ENCODE data around the gene RNF224.
A peak's percentile ranks its signal among the peaks of the same experiment; 100 is the strongest.
"Not testable (repeated sequence)": the region's sequence is repeated elsewhere in the genome, so short reads cannot be mapped to it uniquely, and the experiment has no call there.

RNF224 gene

DNA sequence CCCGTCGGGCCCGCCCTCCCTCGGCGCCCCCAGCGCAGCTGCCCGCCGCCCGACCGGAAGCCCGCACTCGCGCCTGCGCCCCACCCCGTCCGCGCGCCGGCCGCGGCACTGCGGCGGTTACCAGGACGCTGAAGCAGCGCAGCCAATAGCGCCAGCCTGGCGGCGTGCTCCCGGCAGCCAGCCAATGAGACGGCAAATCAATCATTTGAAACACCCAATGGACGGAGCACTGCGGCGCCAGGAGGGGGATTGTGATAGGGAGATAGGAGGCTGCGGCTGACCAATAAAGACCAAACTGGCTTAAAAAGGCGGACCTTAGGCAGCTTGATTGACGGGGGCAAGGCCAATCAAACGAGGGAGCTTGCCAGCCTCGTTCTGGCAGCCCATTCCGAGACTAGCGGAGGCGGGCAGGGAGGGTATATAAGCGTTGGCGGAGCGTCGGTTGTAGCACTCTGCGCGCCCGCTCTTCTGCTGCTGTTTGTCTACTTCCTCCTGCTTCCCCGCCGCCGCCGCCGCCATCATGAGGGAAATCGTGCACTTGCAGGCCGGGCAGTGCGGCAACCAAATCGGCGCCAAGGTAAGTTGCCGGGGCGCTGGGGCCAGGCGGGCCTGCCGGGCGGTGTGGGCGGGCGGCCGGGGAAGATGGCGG is 13.7 kb downstream of the RNF224 start, which contains the start of gene TUBB4B:
TUBB4B (plus strand) TSS at position 447 of the 649 bp plus-strand sequence; CDS start at position 521, 74 bp downstream.
- peak; percentile 100 for DNase-seq (ENCODE audit: low spot score)

DNA sequence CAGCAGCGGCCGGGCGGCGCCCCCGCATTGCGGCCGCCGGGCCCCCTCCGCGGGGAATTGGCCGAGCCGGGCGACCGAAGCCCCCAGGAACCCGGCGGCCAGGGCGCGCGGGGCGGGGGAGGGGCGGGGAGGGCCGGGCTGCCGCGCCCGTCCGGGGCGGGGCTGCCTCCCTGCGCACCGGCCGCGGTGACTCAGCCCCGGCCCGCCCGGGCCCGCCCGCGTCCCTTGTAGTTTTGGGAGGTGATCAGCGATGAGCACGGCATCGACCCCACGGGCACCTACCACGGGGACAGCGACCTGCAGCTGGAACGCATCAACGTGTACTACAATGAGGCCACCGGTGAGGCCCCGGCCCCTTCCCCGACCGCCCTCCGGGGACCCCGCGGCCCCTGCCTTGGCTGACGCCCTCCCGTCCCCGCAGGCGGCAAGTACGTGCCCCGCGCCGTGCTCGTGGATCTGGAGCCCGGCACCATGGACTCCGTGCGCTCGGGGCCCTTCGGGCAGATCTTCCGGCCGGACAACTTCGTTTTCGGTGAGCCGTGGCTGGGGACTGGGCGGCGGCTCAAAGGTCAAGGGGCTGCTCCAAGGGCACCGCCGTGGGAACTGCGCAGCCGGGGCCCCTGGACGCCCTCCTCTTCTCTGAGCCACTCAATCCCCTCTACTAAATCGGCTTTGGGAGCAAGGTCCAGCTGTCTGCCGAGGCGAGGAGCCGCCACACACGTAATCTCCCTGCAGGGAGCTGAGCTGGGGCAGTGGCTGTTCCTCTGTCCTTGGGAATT is 14.4 kb downstream of the RNF224 start:
- DNase-seq (ENCODE audit: low spot score), result peak; percentile 71

DNA sequence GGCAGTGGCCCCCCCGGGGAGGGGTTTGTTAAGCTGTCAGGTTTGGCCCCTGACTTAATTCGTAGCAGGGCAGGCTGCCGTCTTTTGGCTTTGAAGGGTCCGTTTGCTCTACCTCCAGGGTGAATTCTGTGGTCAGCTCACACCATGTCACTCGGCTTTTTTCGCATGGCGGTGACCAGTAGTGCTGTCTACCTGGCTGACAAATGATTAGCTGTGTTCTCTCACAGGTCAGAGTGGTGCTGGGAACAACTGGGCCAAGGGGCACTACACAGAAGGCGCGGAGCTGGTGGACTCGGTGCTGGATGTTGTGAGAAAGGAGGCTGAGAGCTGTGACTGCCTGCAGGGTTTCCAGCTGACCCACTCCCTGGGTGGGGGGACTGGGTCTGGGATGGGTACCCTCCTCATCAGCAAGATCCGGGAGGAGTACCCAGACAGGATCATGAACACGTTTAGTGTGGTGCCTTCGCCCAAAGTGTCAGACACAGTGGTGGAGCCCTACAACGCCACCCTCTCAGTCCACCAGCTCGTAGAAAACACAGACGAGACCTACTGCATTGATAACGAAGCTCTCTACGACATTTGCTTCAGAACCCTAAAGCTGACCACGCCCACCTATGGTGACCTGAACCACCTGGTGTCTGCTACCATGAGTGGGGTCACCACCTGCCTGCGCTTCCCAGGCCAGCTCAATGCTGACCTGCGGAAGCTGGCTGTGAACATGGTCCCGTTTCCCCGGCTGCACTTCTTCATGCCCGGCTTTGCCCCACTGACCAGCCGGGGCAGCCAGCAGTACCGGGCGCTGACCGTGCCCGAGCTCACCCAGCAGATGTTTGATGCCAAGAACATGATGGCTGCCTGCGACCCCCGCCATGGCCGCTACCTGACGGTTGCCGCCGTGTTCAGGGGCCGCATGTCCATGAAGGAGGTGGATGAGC is 15.2 kb downstream of the RNF224 start:
- no peak for DNase-seq (ENCODE audit: low spot score)

DNA sequence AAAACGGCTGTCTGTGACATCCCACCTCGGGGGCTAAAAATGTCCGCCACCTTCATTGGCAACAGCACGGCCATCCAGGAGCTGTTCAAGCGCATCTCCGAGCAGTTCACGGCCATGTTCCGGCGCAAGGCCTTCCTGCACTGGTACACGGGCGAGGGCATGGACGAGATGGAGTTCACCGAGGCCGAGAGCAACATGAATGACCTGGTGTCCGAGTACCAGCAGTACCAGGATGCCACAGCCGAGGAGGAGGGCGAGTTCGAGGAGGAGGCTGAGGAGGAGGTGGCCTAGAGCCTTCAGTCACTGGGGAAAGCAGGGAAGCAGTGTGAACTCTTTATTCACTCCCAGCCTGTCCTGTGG is 15.9 kb downstream of the RNF224 start:
- DNase-seq (ENCODE audit: low spot score), result not testable (repeated sequence)

DNA sequence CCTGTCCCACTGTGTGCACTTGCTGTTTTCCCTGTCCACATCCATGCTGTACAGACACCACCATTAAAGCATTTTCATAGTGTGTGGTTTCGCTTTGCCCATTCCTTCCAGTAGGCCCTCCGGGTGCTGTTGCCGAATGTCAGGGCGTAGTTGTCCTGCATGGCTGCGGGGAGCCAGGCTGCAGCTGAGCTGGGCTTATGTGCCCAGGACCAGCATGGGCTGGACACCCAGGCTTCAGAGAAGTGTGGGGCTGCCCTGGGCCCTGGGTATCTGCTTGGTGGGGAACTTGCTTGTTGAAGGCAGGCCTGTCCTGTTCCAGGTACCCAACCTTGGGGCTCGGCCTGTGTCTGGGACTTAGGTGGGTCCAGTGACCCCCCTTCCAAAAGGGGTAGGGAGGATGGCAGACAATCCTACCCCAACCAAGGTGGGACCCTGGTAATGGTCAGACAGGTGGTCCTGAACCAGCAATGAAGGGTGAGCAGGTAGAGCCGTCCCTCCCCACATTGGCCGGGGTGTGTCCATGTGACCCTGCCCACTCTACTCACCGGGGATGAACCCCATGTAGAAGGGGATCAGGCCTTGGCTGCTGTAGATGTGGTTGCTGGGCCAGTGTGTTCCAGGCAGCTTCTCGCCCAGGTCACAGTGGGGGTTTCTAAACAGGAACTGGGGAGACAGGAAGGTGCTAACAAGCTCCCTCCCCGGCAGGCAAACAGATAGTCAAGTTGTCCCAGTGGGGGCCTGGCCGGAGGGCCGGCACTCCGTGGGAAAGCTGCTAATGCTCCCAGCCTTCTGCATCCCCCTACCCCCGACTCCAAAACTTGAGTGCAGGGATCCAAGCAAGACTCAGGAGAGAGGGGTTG is 16.6 kb downstream of the RNF224 start:
- peak; percentile 49 for DNase-seq (ENCODE audit: low spot score)

DNA sequence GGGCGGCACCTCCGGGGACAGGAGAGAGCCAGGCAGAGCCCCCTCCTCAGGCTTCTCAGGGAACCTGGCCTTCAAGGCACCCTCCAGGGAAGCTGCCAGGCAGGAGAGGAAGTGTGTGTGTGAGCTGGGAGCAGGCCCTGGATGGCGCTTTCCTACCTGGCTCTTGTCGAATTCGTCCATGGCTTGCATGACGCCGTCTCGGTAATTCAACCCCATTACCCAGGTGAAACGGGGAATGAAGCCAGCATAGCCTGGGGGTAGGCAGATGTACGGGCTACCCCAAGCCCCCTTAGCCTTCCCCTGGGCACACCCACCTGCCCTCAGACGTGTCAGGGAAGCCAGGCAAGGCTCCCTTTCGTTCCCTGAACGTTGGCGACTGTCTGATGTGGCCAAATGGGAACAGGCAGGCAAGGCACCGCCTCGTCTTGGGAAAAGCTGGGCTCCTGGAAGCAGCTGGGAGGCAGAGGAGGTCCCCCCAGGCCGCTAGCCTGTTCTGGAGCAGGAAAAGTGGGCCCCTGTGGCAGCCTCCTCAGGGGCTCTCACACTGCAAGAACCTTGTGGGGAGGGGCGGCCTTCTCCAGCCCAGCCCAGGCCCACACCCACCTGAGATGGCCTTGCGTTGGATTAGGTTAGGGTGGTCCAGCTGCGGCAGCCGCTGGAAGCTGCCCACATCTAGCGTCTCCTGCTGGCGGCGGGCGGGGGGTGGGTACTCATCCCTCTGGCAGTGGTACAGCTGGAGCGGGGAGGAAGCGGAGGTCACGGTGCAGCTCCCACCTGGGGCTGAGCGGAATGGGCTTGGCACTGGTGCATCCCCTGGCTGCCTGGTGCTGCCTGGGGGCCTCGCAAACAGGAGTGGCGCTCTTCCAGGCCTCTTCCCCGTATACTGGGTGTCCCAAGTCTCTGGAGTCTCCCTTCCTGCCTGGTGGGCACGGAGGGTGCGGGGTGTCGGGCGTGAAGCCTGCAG is 17.5 kb downstream of the RNF224 start:
- peak; percentile 37 for DNase-seq (ENCODE audit: low spot score)

DNA sequence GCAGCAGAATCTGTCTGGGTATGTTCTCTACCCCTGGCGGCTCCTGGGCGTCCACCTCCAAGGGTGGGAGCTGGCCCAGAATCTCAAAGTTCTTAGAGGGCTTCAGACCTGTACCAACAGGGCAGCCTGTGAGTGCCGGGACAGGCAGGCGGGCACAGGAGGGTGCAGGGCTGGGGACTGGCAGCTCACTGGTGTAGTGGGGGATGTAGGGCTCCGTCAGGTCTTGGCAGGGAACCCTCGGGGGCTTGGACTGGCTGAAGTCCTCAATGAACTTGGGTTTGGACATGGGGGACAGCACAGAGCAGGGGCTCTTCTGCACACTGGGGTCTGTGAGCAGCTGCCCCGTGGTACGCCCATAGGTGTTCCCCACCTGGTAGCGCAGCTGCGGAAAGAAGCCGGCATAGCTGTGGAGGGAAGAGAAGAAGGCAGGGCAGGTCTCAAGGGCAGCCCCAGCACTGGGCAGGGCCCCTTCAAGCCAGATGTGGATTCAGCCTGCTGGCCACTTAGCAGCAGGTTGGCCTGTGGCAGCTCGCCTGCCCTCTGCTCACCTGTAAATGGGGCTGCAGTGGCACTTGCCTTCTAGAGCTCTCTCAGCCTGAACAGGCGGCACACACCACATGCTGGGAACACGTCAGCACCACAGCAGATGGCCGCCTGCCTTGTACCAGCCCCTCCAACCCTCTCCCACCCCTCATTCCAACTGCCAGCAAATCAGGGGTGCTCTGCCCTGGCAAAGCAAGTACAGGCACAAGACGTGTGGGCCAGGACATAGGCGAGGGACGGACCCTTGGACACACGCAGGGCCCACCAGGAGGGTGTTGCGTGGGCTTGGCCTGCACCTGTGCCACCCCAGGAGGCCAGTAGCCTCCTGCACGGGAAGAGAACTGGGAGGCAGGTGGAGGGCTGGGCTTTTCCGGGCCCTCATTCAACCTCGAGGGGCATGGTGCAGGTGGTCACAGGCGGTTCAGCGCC is 18.4 kb downstream of the RNF224 start:
- DNase-seq (ENCODE audit: low spot score), result no peak

DNA sequence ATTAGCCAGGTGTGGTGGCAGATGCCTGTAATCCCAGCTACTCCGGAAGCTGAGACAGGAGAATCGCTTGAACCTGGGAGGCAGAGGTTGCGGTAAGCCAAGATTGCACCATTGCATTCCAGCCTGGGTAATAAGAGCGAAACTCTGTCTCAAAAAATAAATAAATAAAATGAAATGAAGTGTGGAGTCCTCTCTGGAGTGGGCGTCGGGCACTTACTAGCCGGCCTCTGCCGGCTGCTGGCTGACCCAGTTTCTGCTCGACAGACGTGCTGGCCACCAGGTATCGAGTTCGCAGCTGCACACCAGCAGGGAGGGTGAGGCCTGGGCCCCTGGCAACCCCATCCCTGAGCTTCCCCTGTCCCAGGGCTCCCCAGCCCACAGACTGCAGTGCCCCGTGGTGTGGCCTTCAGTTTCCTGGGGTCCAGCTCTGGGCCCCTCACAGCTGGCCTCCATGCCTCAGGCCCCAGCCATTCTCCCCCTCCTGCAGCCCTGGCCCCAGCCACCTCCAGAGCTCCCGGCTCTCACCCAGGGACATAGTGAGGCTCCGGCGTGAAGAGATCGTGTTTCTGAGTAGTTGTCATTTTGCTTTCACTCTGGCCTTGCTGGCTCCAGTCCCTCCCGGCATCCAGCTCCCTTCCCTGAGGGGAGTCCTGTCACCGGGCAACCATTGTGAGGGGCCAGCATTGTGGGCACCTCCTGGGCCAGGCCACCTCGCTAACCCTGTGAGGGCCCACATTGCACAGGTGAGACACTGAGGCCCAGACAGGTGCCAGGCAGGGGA is 20.0 kb downstream of the RNF224 start:
- DNase-seq (ENCODE audit: low spot score), result peak; percentile 64

DNA sequence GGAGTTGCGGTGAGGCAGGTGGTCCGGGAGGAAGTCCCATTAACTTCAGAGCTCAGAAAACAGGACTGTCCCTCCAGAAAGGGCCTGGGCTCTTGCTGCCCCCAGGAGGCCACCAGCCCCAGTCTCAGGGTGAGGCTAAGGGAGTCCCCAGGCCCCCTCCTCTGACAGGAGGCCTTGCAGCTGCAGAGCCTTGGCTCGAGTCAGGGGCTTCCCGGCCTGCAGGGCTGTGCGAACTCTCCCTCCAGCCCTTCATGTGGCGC is 20.5 kb downstream of the RNF224 start:
- no peak for DNase-seq (ENCODE audit: low spot score)

DNA sequence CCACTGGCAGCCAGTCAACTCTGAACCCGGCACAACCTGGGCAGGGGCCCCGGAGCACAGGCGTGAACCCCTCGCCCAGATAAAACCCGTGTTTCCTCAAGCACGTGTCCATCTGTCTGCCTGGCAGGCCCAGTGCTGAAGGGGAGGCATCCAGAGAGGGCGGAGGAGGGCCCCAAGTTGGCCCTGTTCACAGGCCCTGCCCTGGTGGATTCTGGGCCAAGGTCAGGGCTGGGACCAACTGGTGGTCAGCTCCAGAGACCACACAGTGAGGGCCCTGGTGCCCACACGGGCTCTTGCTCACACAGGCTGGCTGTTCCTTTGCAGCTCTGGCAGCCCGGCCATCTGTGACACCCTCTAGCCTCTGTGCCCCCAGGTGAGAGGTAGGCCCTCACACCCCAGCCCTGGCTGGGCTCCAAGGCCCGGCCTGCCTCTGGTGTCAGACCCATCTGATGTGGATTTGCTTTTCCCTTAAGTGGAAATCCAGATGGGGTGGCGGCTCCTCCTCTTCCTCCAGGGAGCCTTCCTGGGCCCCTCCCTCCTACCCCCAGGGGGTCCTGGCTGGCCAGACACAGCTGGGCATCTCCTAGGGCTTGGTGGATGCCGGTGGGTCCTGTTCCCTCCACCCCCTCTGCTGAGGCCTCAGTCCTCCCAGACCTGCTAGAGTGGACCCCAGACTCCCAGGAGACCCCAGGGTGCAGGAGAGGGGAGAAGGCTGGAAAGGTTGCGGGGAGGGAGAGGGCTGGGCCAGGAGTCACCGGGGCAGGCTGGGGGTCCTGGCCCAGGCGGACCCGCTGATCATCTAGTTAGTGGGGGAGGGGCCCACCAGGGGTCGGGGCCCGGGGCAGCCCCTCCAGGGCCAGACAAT is 23.3 kb downstream of the RNF224 start:
- no peak for DNase-seq (ENCODE audit: low spot score)

DNA sequence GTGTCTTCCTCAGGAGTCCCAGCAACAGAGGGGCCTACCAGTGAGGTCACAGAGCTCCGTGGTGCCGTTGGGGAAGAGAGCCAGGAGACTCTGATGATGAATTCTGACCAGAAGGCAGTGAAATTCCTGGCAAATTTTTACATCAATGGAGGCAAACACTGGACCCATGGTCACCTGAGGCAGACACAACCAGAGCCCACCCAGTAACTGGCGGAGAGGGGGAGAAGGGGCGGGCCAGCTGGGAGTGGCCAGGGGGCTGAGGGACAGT is 23.8 kb downstream of the RNF224 start, which contains the start of gene STPG3:
STPG3 (plus strand) TSS at position 93 of the 268 bp plus-strand sequence; CDS start at position 94, 1 bp downstream.
- DNase-seq (ENCODE audit: low spot score), result no peak

DNA sequence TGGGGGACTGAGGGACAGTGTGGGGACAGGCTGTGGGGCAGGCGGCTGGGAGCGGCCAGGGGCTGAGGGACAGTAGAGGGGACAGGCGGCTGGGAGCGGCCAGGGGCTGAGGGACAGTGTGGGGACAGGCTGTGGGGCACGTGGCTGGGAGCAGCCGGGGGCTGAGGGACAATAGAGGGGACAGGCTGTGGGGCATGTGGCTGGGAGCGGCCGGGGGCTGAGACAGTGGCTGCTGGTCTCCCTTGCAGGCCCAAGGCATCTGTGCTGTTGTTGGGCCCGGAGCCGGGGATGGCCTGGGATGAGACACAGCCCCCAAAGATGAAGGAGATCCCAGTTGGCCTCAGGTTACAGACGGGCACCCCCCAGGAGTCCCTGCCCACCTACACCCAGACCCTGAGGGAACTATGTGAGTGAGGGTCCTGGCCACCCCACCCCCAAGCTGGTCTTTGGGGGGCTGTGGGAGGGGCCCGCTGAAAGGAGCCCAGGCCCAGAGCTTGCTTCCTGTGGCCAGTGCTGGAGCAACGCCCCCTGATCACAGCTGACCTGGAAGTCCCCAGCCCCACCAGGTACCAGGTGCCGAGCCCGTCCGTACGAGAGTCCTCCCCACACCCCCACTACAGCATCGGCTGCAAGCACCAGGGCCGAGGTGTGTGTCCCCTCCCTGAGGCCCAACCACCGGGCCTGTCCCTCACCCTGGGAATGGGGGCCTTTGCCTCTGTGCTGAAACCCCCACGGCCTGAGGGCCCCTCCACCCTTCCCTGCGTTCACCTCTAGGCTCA is 24.4 kb downstream of the RNF224 start:
- no peak for DNase-seq (ENCODE audit: low spot score)

DNA sequence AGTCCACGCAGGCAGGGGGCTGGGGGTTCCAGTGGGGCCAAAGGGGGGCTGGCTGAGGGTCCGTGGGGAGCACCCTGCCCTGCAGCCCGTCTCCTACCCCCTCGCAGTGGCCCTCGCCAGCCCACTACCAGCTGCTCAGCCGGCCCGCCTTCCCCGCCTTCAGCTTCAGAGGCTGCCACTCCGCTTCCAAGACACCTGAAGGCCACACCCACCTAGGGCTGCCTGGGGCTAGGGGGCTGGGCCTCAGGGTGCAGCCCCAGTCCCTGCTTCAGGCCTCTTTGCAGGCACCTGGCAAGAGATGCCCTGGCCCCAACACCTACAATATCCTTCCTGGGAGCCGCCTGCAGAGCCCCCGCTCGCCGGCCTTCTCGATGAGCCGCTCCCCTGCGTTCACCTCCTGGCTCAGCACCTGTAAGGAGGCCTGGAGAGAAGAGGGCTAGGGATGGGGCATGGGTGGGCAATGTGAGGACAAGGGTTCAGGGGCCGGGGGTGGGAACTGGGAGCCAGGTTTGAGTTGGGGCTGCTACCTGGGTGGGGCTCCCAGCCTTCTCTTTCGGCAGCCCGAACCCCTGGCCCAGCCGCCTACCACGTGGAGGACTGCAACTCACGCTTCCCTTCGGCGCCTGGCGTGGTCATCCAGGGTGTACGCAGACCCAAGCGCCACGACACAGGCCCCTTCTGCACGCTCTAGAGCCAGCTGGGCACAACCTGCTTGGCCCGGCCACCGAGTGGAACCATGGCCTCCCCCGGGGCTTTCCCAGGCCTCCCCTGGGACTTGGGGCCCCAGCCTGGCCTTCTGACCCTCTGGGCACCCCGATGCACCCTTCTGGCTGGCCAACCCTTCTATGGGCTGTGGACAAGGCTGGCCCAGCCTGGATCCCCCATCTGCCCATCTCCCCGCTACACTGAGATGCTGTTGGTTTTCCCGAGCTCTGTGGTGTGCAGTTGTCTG is 25.5 kb downstream of the RNF224 start:
- DNase-seq (ENCODE audit: low spot score), result no peak

DNA sequence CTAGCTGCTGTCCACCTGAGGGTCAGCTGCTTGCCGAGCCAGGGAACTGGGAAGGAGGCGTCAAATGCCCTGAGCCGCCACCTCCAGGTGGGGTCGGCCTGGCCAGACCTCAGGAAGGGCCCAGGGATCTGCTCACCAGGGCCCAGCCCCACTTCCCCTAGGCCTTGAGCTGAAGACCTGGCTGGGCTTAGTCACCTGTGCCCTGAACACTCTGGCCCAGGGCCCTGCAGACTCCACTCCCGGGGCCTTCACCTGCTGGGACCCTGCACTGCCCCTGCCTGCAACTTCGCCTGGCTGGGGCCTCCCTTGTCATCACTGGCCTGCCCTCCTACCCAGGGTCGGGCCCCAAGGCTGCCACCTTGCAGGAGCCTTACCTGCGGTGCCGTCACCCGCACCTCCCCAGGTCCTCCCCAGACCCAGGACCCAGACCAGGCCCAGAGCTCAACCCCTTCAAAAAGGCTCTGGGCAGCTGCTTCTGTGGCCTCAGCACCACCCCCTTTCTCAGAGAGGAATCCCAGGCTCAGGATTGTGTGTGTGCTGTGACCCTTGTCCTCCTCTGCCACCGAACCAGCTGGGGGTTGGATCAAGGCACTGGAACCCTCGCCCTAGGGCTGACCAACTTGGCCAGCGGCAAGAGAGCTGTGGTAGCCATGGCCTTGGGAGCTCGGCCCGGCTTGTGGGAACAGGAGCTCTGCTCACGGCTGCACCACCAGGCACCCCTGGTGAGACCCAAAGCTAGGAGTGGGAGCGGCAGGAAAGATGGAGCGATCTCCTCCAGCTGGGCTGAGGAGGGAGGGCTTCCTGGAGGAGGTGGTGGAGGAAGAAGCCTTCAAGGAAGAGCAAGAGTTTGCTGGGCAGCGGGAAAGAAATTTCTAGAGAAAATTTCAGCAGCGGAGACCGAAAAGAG is 26.7 kb downstream of the RNF224 start:
- DNase-seq (ENCODE audit: low spot score), result peak; percentile 30
